GM20000 (cell line): ENCODE measurements around the gene PIK3AP1.
"Not testable (repeated sequence)": the region's sequence is repeated elsewhere in the genome, so short reads cannot be mapped to it uniquely, and the experiment has no call there.

Experiments used
- DNase-seq: peaks from one replicate; pipeline ENCODE4 v3.0.0; 2012; ENCODE audit warnings: low spot score
- CTCF ChIP-seq: IDR thresholded peaks from 2 replicates; pipeline ENCODE4 v1.5.1; 2012; ENCODE audit warnings: mild to moderate bottlenecking, control low read depth; ENCODE audit errors: extremely low read depth, missing control alignments

Gene PIK3AP1

DNA sequence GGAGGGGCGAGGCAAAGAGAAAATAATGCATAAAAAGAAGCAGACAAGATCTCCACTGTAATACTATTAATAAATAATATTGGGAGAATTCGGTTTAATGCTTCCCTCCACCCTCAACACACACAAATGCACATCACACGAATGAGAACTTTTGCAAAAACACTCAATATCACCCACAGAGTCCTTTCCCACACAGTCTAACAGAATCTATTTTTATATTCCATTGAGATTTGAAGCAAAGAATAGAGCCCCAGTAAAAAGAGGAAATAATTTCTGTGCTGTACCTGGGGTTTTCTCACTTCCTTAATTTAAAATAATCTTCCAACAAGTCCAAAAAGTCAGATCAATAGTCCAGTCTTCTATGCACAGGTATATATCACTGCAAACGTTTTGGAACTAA lies 17.0 kb downstream of the PIK3AP1 start:
- no peak for TF ChIP-seq CTCF

GRCh38 chr10:96701265-96701664 lies 19.0 kb downstream of the PIK3AP1 start:
- no peak for DNase-seq
- TF ChIP-seq CTCF = no peak

More for the DNA sequence above, 17.0 kb downstream of the PIK3AP1 start:
- no peak for DNase-seq

GRCh38 chr10:96700374-96701099 lies 19.8 kb downstream of the PIK3AP1 start:
- no peak for TF ChIP-seq CTCF
- peak; percentile 70 for DNase-seq

GRCh38 chr10:96699613-96700012 lies 20.7 kb downstream of the PIK3AP1 start:
- no peak for DNase-seq
- no peak for TF ChIP-seq CTCF

GRCh38 chr10:96698305-96698704 lies 22.0 kb downstream of the PIK3AP1 start:
- not testable (repeated sequence) for DNase-seq

DNA sequence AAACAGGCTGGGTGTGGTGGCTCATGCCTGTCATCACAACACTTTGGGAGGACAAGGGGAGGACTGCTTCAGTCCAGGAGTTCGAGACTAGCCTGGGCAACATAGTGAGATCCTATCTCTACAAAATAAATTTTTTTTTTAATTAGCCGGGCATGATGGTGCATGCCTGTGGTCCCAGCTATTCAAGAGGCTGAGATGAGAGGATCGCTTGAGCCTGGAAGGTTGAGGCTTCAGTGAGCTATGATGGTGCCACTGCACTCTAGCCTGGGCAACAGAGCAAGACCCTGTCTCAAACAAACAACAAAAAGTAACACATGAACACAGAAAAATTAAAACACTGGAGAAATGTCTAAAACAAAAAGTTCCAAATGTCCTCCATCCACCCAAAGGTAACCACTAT lies 22.9 kb downstream of the PIK3AP1 start:
- no peak for TF ChIP-seq CTCF
- no peak for DNase-seq

DNA sequence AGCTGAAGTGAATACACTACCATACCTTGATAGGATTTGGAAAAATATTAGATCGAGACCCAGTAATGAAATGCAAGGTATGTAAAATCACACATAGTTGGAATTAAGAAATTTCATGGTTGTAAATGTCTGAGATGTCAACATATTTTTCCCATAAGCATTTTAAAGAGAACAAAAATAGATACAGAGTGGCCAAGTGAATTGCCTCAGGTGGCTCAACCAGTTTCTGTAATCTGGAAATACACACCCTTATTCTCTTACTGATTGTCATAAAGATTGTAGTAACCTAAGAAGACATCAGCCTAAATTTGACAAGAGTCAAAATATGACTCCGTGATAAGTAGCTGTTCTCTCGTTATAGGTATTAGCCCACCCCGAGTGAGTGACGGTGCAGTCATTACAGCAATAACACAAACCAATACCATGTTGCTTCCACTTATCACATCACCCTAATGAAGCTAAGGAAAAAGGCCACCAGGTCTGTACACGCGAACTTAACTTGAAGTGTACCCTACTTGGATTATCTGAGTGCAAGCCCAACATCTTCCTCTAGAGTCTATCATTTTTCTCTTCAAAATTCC lies 23.4 kb downstream of the PIK3AP1 start:
- TF ChIP-seq CTCF = no peak
- DNase-seq = no peak
